OCI-LY3 (cell line): ENCODE measurements around the gene SPSB1.

Experiments used
- H2AFZ ChIP-seq: fragments of 200-600, 300-600 bp; shearing (Covaris generic); 2 replicates; pipeline ENCODE4 v1.6.0; 2014; ENCODE audit warnings: antibody characterized with exemption, low read depth, low read length
- H3K27ac ChIP-seq: fragments of 200-600, 300-600 bp; sonication (generic); 2 replicates; pipeline ENCODE4 v1.5.1; 2014; ENCODE audit warnings: mild to moderate bottlenecking, low read length, moderate library complexity, mixed read lengths
- H3K27me3 ChIP-seq: fragments of 200-600, 300-600 bp; sonication (generic); 2 replicates; pipeline ENCODE4 v1.6.1; 2014; ENCODE audit warnings: low read depth, low read length, mixed read lengths
- H3K36me3 ChIP-seq: fragments of 200-600, 300-600 bp; sonication (generic); replicated peaks from 2 replicates; pipeline ENCODE3; 2014; ENCODE audit warnings: low read depth, low read length, mixed read lengths
- H3K4me1 ChIP-seq: fragments of 300-600, 200-600 bp; sonication (generic); 2 replicates; pipeline ENCODE4 v1.6.1; 2014; ENCODE audit warnings: low read length, mixed read lengths
- H3K4me2 ChIP-seq: fragments of 200-600, 300-600 bp; sonication (generic); 2 replicates; pipeline ENCODE4 v1.6.1; 2014; ENCODE audit warnings: low read length, mixed read lengths
- H3K4me3 ChIP-seq: fragments of 300-600, 200-600 bp; sonication (generic); 2 replicates; pipeline ENCODE4 v1.5.1; 2014; ENCODE audit warnings: antibody characterized with exemption, mild to moderate bottlenecking, low read length, moderate library complexity
- H3K79me2 ChIP-seq: fragments of 300-600, 200-600 bp; shearing (Covaris generic); 2 replicates; pipeline ENCODE4 v1.6.1; 2014; ENCODE audit warnings: mild to moderate bottlenecking, low read length, mixed read lengths
- H3K9ac ChIP-seq: fragments of 300-600, 200-600 bp; shearing (Covaris generic); 2 replicates; pipeline ENCODE4 v1.6.0; 2014; ENCODE audit warnings: mild to moderate bottlenecking, low read length, moderate library complexity
- H3K9me3 ChIP-seq: fragments of 200-600, 300-600 bp; shearing (Covaris generic); 2 replicates; pipeline ENCODE4 v1.6.1; 2014; ENCODE audit warnings: low read length, mixed read lengths; ENCODE audit not compliant: insufficient read depth
- H4K20me1 ChIP-seq: fragments of 200-600, 300-600 bp; sonication (generic); 2 replicates; pipeline ENCODE4 v1.6.1; 2016; ENCODE audit warnings: low read length, mixed read lengths; ENCODE audit not compliant: insufficient read depth
- CTCF ChIP-seq: fragments of 200-600, 300-600 bp; sonication (generic); IDR thresholded peaks from 2 replicates; pipeline ENCODE4 v1.5.1; 2014; ENCODE audit warnings: antibody characterized with exemption, low read length, low read depth
- EZH2phosphoT487 ChIP-seq: fragments of 200-600 bp; shearing (Covaris generic); IDR thresholded peaks from 2 replicates; pipeline ENCODE4 v1.6.1; 2018; ENCODE audit warnings: antibody characterized with exemption, mixed run types, low read depth

The SPSB1 gene

GRCh38 chr1:9250411-9251381 is 42.0 kb upstream of the SPSB1 start:
- no peaks in the 10 kb centered on the region for H3K27me3 ChIP-seq
- H3K9me3 ChIP-seq = no peaks in the 10 kb centered on the region

GRCh38 chr1:9251501-9251900 is 41.2 kb upstream of the SPSB1 start:
- no peaks in the 10 kb centered on the region for H3K79me2 ChIP-seq
- H3K4me3 ChIP-seq = no peak overlapping the region
- H3K9me3 ChIP-seq = no peaks in the 10 kb centered on the region
- H3K4me1 ChIP-seq = no peaks in the 10 kb centered on the region
- H3K9ac ChIP-seq = no peak overlapping the region
- no peaks in the 10 kb centered on the region for H3K36me3 ChIP-seq
- H2AFZ ChIP-seq = no peak overlapping the region
- no peak overlapping the region for H3K4me2 ChIP-seq
- no peaks in the 10 kb centered on the region for H3K27me3 ChIP-seq
- TF ChIP-seq EZH2phosphoT487 (no peak), CTCF (no peak)
- H4K20me1 ChIP-seq = no peaks in the 10 kb centered on the region
- no peak overlapping the region for H3K27ac ChIP-seq

More at GRCh38 chr1:9250411-9251381, 42.0 kb upstream of the SPSB1 start:
- no peak overlapping the region for H2AFZ ChIP-seq
- H3K4me1 ChIP-seq = no peaks in the 10 kb centered on the region
- no peak overlapping the region for H3K4me3 ChIP-seq
- no peaks in the 10 kb centered on the region for H4K20me1 ChIP-seq
- no peaks in the 10 kb centered on the region for H3K36me3 ChIP-seq
- no peak overlapping the region for H3K9ac ChIP-seq
- H3K79me2 ChIP-seq = no peaks in the 10 kb centered on the region
- no peak overlapping the region for H3K27ac ChIP-seq
- H3K4me2 ChIP-seq = no peak overlapping the region
- TF ChIP-seq EZH2phosphoT487 (no peak), CTCF (no peak)

- H3K27me3 ChIP-seq = no peaks in the 10 kb centered on the region
- H3K4me3 ChIP-seq = no peak overlapping the region
- H3K4me2 ChIP-seq = no peak overlapping the region
- H3K9me3 ChIP-seq = no peaks in the 10 kb centered on the region
- no peak overlapping the region for H2AFZ ChIP-seq
- H3K9ac ChIP-seq = no peak overlapping the region
- H4K20me1 ChIP-seq = no peaks in the 10 kb centered on the region
- no peaks in the 10 kb centered on the region for H3K4me1 ChIP-seq
- no peaks in the 10 kb centered on the region for H3K79me2 ChIP-seq
- H3K36me3 ChIP-seq = peaks cover 2% of the 10 kb centered on the region
- TF ChIP-seq EZH2phosphoT487 (no peak), CTCF (no peak)
- no peak overlapping the region for H3K27ac ChIP-seq
Observed at GRCh38 chr1:9253004-9253403, 39.7 kb upstream of the SPSB1 start.

GRCh38 chr1:9253453-9254105 is 39.1 kb upstream of the SPSB1 start:
- Histone ChIP-seq H3K4me3 (no peak overlapping the region), H3K4me2 (no peak overlapping the region), H3K79me2 (peaks cover 5% of the 10 kb centered on the region), H3K27me3 (no peaks in the 10 kb centered on the region), H3K4me1 (no peaks in the 10 kb centered on the region), H3K9me3 (peaks cover 5% of the 10 kb centered on the region; the same call in 1 of the 2 replicates), H2AFZ (no peak overlapping the region), H3K36me3 (peaks cover 8% of the 10 kb centered on the region), H3K9ac (no peak overlapping the region), H4K20me1 (no peaks in the 10 kb centered on the region), H3K27ac (no peak overlapping the region)
- TF ChIP-seq CTCF (no peak), EZH2phosphoT487 (no peak)
